NCI-H2196 treated with DMSO at 0.1 percent for 48 hours (cell line): Measurements from ENCODE around the gene SERGEF.
A peak's percentile ranks its signal among the peaks of the same experiment; 100 is the strongest.

Experiments
- DNase-seq: peaks from one replicate; lab custom pipeline; 2025; ENCODE audit not compliant: unreplicated experiment; lab: John Stamatoyannopoulos, UW

The SERGEF gene

GRCh38 chr11:18012906-18013781 lies at the start of gene SERGEF:
TSS of gene SERGEF (minus strand) at chr11:18013047. CDS start at chr11:18013010, 37 bp downstream.
- peak; percentile 93 for DNase-seq

DNA sequence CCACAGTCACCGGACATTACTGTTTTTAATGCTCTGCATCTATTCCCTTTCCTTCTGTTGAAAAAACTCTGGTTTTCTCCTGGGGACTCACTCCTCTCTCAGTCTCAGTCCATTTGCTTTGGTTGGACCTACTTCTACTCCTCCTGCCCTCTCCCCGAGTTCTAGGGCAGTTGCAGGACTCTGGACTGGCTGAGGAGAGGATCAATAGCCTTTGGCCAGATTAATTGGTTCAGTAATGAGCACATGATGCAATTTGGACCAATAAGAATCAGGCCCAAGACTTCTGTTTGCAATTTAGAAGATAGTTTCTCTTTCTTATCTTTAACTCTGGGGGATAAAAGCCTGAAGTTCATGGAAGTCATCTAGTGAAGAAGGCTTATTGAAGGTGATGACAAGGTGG lies 48.5 kb upstream of the SERGEF start:
- DNase-seq, result no peak

GRCh38 chr11:18056561-18057181 lies 43.8 kb upstream of the SERGEF start:
- no peak for DNase-seq

GRCh38 chr11:18054511-18055103 lies 41.8 kb upstream of the SERGEF start:
- DNase-seq, result no peak

DNA sequence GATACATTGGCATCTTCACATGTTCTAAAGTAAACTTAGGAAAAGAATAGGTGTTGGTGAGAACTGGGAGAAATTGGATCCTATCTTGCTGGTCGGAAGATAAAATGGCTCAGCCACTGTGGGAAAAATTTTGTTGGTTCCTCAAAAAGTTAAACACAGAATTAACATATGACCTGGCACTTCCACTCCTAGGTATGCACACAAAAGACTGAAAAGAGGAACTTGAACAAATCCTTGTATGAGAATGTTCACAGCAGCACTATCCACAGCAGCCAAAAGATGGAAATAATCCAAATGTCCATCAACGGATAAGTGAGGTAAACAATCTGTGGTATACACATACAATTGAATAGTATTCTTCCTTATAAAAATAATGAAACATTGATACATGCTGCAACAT lies 38.0 kb upstream of the SERGEF start:
- no peak for DNase-seq

DNA sequence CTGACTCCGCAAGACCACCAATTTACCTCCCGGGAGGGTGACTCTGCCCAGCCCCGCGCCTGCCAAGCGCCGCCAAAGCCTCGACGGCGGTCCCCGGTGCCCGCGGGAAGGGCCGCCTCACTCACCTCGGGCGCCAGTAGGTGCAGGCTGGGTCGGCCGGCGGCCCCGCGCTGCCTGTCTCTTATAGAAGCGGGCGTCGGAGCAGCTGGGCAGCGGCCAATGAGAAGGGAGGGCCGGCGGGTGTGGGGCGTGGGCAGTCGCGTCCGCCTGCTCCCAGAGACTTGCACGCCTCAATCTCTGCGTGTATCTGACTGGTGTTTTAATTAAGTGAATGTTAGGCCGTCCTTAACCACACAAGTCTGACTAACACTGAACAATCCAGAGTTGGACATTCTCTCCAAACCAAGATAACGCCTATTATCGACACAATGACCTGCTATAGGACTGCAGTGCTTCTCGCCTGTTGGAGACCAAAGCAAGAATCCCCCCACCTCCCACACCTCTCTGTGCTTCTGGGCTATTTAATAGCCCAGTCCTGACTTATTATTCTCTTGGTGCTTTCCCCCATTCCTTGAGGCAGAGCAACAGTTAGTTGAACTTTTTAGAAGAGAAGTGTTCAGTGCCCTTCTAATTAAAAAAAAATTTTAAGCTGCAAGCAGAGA lies 33.4 kb upstream of the SERGEF start, which contains the start of gene TPH1:
TSS of gene TPH1 (minus strand) at position 154 of the 662 bp plus-strand sequence. CDS start 5,507 bp downstream, outside the sequence.
- DNase-seq, result no peak

DNA sequence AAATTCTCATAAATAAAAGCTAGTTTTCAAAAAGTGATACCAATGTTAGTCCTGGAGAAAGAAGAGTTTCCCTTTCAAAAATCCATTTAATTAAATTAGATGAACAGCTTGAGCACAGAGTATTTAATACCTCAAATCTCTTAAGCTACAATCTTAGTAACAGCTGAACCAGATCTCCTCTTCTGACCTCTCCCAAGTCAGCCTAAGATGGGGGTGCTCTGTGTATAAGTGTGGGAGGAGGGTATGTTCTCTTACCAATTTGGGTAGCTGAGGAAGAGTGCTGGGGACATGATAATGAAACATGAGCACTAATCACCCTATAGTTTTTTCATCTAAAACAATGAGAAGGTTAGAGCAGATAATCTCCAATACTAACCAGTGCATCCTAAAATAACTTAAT lies 23.6 kb upstream of the SERGEF start:
- DNase-seq, result no peak

DNA sequence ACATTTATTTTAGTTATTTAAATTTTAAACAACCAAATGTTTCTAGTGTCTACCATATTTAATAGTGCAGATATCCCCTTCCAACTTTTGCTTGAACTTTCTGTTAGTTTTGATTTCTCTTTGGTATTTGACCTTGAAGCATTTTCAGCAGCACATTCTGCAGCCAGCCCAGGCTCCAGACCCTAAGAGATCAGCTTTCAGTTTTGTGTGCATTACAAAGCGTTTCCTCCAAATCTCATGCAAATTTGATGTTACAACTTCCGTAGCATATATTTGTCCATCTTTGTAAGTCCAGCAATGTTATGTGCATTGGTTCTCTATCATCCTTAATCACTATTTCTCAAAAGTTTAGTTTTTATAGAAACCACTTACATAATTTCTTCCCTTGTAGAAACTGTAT lies 14.6 kb upstream of the SERGEF start:
- no peak for DNase-seq

DNA sequence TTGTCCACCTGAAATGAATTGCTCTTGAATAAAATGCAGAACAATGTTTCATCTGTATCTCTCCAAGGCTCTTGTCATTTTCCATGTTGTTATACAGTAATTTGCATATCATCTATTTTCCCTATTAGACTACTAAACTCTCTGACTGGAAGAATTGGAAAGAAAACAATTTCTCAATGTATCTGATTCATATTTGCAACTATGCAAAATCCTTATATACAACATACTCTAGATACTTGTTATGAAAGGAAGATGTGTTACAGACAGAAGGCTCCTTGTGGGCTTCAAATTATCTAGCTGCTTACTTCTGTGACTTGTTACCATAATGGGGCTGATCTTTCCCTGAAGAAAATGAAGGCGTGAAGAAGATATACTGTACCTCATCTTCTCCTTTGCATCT lies 9.6 kb upstream of the SERGEF start:
- no peak for DNase-seq

GRCh38 chr11:18019650-18020049 lies 6.8 kb upstream of the SERGEF start:
- DNase-seq, result no peak

GRCh38 chr11:18016789-18017188 lies 3.9 kb upstream of the SERGEF start:
- no peak for DNase-seq

DNA sequence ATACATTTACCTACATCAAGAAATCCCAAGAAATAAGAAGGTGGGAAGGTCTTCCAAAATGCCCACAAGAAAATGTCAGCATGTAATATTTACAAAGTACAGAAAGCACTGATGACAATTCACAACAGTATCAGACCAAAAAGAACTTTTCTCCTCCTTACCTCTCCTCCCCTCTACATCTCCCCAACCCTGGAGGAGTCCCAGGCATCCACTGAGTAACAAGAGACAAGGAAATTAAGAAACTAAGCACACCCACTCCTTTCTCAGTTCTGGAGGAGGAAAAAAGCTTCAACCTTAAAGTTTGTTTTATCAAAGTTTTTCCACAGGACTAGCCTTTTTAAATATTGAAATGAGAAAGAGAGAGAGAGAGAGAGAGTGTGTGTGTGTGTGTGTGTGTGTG lies 2.0 kb upstream of the SERGEF start:
- DNase-seq, result no peak

GRCh38 chr11:18013790-18014507 lies 1.1 kb upstream of the SERGEF start:
- no peak for DNase-seq

- DNase-seq, result no peak
These were observed 533 bp downstream of the SERGEF start for GRCh38 chr11:18012122-18012905.

DNA sequence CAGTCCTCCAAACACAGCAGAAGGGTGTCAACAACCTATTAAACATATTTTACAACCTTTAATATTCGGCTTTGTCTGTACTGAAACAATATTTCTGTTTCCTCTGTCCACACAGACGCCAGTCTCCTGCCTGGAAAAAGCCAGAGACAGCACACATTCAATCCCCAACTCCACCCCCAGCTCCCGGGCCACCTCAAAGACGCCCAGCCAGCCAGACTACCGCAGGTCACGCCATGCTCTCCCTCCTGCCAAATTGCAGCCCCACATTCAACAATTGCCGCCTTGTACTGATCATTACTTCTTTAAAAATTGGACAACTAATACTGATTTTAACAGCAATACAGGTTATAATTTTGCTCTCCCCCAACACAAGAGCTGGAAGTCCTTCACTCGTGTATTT lies 1.2 kb downstream of the SERGEF start:
- no peak for DNase-seq

DNA sequence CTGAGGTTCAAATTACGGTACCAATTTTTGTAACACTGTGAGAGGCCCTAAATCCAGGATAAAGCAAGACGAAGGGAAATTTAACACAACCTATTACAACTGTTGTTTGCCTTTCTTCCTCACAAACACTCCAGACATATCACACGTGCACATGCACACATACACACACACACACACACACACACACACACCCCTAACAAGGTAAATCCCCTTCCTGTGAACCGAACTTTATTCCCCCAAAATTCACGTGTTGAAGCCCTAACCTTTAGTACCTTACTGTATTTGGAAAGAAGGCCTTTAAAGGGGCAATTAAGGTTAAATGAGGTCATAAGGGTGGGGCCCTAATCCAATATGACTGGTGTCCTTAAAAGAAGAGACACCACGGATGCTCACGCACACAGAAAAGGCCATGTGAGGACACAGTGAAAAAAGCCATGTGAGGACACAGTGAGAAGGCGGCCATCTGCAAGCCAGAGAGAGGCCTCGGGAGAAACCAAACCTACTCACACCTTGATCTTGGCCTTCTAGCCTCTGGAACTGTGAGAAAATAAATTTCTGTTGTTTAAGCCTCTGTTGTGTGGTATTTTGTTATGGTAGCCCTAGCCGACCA lies 1.8 kb downstream of the SERGEF start:
- no peak for DNase-seq

- DNase-seq, result no peak
These were observed 2.7 kb downstream of the SERGEF start for GRCh38 chr11:18010121-18010670.

DNA sequence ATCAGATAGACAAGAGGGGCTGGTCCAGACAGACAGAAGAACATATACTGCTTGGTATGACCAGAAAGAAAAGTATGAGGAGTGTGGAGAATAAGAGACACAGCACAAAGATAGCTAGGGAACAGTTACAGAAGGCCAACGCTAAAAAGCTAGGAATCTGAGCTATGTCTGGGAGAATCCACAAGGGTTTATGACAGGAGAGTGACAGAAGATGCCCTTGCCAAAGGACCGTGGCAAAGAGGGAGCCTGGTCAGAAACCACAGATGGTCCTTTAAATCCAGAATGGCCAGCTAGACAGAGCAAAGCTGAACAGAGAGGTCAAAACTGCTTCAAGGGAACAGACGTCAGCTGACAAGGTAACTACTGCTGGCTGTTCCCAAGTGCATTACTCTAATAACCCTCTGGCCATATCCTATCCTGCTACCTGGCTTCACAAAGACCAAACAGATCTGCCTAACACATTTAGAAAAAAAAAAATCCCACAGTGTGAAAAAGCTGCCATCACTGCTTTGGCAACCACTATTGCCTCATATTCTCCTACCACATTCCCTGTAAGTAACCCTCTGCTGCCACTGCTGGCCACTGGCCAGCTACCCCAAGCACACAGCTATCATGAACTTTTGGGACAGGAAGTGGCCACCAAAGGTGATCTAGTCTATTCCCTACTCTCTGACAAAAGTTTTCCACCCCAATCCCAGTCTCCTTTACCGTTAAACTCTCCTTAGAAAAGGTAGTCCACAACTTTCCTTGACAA lies 7.3 kb downstream of the SERGEF start:
- DNase-seq, result no peak

DNA sequence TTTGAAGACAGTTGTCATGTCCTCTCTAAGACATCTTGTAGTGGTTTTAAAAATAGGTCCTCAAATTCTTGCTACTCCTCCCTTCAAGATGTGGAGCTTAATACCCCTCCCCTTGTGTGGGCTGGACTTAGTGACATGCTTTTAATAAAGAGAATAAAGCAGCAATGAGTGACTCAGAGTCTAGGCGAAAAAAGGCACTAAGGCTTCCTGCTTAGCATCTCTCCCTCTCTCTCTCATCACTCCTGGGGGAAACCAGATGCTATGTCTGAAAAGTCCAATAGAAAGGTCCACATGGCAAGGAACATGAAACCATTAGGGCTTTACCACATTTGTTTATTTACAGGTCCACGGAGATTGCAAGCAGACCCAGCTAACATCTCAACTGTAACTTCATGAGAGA lies 11.7 kb downstream of the SERGEF start:
- no peak for DNase-seq
